ENCODE data around the gene SCN2A. TPM values are rescaled to one million over a fixed set of nuclear protein-coding genes. Genes with fewer than 3 reads are reported as not detected.

The SCN2A gene
- polyA plus RNA-seq, 1 donor: 0.05 TPM

DNA sequence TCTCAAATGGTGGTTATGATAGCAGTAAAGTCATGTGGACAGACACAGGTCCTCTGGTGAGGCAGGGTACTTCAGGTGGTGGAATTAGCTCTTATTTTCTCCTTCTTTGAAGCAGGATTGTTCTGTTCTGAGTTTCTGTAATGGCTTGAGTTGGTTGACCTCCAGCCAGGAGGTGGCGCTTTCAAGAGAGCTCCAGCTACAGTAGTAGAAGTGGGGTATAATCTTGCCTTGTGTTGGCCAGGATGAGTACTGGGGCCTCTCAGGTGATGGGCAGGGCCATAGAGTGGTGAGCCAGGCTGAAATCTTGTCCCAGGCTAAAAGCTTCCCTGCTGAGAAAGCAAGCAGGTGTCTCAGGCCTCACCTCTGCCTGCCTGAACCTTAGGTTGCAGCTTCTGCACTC is 177.8 kb downstream of the SCN2A start:
- DNase-seq (ENCODE audit: low read depth): no peak

- DNase-seq (ENCODE audit: low read depth): no peak
Observed at GRCh38 chr2:165420231-165420630, 181.0 kb downstream of the SCN2A start.

DNA sequence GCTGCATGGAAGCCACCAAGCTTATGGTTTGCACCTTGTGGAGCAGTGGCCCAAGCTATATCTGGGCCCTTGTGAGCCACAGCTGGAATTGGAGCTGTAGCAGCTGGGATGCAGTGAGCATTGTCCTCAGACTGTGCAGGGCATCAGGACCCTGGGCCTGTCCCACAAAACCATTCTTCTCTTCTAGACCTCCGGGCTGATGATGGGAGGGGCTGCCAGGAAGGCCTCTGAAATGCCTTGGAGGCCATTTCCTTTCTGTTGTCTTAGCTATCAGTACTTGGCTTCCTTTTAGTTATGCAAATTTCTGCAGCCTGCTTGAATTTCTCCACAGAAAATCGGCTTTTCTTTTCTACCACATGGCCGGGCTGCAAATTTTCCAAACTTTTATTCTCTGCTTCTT is 183.9 kb downstream of the SCN2A start:
- no peak for DNase-seq (ENCODE audit: low read depth)

DNA sequence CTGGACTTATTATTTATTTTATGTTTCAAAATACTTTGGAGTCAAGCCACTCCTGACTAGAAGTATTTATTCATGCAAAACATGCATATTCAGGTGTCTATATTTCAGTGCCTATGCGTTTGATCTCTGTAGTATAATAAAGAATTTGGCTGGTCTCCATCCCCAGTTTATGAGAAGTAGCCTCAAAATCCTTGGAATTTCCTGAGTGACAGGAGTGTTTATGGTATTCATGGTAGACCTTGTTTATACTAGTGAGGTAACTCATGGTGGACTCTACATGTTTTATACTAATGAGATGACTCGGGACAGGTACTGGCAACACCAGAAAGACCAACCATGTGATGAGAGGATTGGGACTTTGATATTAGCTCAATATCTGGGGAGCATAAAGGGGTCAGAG is 186.3 kb downstream of the SCN2A start:
- DNase-seq (ENCODE audit: low read depth): no peak

DNA sequence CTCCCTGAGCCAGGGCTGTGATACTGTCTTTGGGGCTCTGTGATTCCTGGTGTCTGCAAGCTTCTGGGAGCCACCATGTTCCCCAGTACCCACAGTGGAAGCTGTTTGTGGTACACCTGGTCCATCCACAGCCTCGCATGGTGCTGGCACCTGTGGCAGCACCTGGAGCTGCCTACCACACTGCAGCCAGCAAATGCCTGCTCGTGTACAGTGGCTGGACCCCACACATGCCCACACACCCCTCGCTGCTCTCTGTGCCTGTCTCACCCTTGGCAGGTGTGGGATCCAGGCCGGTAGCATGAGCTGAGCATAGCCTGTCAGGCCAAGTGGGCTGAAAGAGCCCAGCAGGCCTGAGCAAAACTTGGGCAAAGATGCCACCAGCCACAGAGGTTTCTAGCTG is 188.5 kb downstream of the SCN2A start:
- DNase-seq (ENCODE audit: low read depth): no peak

GRCh38 chr2:165428926-165429325 is 189.7 kb downstream of the SCN2A start:
- no peak for DNase-seq (ENCODE audit: low read depth)

- DNase-seq (ENCODE audit: low read depth): no peak
Observed at GRCh38 chr2:165431014-165431413, 191.8 kb downstream of the SCN2A start.

GRCh38 chr2:165432234-165432966 is 193.2 kb downstream of the SCN2A start:
- no peak for DNase-seq (ENCODE audit: low read depth)

GRCh38 chr2:165434865-165435496 is 195.8 kb downstream of the SCN2A start:
- DNase-seq (ENCODE audit: low read depth): no peak

- DNase-seq (ENCODE audit: low read depth): no peak
Observed at GRCh38 chr2:165435611-165436010, 196.4 kb downstream of the SCN2A start.

DNA sequence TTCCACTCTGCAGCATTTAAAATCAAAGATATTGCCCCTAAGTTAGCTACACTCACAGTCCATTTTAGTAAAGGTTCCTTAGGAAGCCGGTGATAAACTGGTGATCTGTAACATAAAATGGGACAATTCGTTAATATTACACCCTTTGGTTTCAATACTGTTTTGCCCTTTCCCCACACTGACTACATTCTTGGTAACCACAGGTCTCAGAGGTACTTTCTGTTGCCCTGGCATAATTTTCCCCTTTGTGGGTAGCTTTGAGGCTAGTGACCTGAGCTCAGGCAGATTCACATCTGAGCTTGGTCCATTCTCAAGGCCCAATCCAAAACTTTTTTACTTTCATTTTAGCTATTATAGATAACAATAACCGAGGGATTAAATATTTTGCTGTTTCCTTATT is 197.3 kb downstream of the SCN2A start:
- no peak for DNase-seq (ENCODE audit: low read depth)

- DNase-seq (ENCODE audit: low read depth): peak; percentile 72
Observed at GRCh38 chr2:165440367-165440766, 201.2 kb downstream of the SCN2A start.

Other genes starting within 250 kb of the SCN2A start
- 0.53 TPM for gene SCN3A, start 35.4 kb upstream of the SCN2A start, polyA plus RNA-seq (ENCODE audit: insufficient read length)
- 9.4 TPM for gene CSRNP3, start 230.3 kb downstream of the SCN2A start, polyA plus RNA-seq (ENCODE audit: insufficient read length)